Fibroblast of peridontal ligament (primary cell): ENCODE results near the gene PRR16.

ENCODE experiments used
- DNase-seq: peaks from one replicate; pipeline ENCODE4 v3.0.0-alpha.2; 2010; ENCODE audit errors: extremely low read depth

The PRR16 gene

DNA sequence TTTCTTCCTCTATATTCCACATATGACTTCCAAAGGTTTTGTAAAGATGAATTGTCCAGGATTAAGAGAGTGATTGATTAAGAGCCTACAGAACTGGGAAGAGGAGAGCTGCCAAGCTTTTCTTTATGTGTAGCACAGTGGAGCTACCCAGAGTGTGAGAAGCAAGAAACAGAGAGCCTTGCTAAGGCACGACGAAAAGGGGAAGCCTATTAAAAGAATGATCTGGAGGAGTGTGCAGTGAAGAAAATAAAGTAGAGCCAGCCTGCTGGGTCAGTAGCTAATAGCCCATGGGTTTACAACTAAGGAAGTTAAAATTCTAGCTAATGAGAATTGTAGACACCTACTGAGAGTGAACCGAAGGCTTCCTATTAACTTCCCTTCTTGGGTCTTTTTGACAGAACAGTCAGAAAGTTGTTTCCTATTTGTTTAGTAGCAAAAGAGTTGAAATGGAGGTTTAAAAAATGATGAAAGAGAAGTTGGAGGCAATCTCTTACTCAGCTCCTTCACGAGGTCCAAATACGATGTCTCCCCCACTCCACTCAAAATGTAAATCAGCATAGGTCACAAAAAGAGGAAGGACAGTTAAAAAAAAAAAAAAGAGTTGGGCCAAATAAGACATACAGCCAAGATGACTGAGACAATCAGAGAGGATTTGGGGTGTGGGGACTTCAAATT is 957 bp upstream of the PRR16 start:
- DNase-seq: no peak

DNA sequence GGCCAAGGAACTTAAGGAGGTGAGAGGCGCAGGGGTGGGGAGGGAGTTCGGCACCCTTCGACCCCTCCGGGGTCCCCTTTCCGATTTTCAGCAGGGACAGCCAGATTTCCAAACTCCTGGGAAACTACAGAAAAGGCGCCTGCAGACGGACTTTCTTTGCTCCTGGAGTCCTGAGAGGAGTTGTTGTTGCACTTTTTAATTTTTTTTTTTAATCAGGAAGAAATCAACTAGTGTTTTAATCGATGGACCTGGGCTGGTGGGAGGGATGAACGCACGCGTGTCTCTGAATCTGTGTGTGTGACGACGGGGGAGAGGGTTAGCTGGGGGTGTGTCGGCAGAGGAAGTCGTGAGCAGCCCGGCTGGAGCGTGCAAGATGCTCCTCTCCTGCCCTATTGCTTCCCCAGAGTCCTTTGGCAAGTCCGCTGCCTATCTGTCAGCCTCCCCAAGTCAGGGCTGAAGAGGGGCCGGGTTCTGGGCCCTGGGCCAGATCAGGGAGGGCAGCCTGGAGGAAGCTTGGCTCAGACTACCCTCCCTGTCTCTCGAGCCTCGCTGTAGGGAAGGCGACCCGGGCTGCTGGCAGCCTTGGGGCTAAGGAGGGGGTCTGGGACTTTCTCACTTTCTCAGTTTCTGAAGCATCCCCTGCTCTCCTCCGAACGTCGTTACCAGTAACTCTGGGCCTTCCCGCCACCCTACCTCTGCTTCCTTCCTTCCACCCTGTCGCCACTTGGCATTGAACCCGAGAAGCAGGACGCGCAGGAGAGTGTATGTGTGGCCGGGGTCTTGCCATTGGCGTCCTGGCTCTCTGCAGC is 731 bp downstream of the PRR16 start:
- peak; percentile 56 for DNase-seq

DNA sequence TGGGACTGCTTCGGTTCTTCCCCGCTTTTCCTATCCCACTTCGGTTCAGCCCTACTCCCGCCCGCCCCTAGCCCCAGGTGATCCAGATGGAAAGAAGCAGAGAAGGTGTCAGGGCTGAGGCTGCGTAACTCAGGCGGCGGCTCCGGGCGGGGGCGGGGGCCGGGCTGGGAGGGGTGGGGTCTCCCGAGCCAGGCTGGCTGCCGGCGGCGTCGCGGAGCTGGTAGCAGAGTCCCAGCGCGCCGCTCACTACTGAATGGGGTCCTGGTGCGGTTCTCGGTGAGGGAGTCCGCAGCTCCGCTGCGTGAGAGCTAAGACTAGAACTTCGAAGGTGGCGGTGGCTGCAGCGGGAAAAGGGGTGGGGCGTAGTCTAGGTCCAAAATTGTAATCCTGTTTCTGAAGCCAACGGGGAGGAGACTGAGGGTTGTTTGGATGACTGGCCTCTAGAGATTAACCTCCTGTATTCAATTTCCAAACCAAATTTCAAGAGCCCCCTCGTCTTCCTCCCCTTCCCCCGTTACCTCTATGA is 1.4 kb downstream of the PRR16 start:
- peak; percentile 67 for DNase-seq

DNA sequence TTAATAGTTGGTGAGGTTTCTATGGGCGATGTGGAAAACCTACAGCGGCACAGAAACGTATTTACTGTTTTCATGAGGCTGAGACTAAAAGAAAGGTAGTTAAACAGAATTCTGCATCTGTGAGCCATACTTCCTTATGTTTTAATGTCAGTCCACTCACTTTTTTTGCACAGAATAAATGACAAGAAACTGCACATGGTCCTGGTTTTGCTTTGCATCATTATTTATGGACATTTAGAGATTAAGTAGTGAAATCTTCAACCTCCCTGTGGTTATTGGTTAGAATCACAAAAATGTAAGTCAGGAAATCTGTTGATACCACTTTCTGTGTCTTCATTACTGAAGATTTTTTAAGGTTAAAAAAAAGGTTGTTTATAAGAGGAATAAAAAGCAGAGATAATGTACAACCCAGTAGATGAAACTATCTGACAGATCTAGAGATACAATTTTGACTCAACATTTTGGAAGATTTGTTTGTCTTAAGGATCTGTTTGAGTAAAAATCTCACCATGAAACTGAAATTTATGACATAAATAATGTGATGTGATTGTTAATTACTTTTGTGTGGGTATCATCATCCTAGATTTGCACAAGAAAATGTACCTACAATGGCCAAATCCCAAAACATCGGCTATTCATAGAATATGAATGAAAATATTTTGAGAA is 2.4 kb downstream of the PRR16 start:
- DNase-seq: peak; percentile 31

DNA sequence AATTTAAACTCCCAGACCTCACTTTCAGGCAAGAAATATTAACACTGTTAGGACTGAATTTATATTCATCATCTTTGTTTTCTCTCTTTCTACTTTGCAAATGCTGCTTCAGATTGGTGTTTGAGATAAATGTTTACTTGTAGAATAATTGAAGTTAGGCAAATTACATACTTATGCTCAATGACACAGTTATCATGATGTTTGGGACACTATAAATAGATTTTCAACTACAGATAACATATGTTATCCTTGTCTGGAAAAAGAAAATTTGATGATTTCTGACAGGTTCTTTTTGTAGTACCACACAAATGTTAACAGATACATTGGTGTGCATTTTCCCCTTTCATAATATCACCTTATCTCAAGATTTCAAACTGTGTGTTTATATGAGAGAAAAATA is 7.9 kb downstream of the PRR16 start:
- DNase-seq: no peak

DNA sequence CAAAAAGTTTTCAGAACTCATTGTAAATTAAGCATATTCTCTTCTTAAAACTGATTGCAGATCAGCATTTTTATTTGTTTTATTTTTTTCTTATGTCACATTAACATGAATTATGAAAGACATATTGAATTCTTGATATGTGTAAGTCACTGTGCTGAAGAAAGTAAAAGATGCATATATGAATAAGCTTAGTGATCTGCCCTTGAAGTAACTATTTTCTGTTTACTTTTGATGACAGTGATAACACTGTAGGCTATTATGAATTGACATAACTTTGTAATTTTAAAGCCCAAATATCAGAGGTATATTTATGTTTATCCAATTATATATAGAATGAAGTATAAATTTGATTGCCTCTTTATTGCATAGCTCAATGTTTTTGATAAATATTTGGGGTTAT is 8.8 kb downstream of the PRR16 start:
- no peak for DNase-seq

DNA sequence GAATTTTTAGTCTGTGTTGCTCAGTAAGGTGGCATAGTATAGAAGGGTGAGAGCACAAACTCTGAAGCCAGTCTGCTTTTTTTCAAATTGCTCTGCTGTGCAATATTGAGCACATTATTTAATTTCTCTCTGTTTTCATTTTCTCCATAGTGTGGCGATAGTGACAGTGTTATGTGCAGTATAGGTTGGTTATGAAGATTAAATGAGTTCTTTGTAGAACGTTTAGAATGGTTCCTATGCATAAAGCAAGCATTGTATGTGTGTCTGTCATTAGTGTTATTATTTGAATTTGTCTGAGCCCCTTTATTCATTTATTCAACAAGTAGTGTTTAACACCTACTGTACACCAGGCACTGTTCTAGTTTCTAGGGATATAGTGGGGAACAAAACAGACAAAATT is 9.2 kb downstream of the PRR16 start:
- no peak for DNase-seq

DNA sequence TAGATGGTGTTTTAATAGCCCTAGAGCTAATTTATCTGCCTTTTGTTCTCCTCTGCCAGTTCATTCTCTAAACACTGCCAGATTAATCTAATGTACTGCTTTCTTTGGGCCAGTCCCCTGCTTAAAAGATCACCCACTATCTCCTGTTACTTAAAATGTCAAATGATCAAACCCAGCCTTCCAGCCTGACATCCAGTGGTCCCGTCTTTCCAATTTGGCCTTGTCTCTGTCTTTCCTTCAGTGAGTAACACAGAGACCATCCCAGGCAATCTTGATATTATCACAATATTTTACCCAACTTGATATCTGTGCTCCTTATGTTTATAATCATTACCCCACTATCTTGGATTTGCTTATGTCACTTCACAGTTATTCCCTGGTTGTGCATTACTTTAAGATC is 12.0 kb downstream of the PRR16 start:
- DNase-seq: no peak

DNA sequence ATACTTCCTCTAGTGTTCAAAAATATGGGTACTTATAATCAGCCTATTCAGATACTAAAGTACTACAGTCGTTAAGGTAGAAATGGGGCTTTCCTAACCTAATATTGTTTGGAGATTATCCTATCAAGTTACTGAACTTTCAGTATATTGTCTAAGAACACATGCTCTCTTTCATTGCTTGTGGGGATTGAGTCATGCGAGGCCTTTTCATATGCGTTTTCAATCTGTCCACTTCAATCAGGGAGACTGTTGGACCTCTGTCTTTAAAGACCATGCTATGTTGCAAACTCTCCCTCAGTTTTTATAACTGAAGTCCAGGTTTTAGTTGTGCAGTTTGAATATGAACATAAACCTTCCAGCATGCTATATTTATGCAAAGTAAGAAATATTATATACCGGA is 15.0 kb downstream of the PRR16 start:
- DNase-seq: peak; percentile 78

DNA sequence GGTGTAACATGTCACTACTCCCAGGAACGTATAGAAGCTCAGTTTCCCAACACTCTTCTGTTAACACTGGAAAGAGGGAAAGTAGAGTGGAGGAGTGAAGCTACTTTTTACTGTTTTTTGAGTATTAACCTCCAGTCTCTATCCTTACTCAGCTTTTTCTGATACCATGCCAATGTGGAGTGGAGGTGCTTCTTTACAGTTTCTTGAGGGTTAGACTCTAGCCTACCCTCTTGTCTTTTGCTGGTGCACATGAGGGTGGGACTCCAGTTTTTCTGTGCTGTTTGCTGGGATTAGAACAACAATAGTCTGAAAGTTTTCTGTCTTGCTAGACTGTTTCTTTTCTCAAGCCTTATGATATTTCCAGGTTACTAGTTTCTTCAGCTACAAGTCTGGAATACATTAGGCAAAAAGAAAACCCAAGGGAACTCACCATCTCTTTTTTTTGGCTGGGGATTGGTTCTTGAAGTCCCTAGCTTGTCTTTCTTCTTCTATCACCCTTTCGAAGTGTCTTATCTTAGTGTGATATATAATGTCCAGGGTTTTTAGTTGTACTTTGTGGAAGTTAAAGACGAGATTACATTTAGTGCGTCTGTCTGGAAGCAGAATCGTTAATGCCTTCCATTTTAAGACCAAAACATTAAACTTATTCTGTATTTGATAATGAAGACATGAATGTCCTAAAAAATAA is 35.9 kb downstream of the PRR16 start:
- DNase-seq: peak; percentile 32

DNA sequence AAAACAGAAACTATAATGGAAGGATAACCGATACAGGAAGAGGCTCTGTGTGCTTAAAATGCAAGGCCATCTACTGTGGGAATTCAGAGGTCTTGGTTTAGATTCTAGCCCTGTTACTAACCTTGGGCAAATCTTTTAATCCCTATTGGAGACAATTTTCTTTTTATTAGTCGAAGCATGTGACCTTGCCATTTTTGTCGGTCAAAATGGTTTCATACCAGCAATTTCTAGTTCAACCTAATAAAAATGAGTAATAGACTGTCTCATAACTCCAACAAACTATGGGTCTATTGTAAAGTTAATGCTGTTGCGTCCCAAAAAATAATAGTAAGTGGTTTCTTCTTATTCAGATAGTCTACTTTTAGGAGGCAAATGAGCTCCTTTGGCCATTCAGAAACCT is 38.4 kb downstream of the PRR16 start:
- no peak for DNase-seq

DNA sequence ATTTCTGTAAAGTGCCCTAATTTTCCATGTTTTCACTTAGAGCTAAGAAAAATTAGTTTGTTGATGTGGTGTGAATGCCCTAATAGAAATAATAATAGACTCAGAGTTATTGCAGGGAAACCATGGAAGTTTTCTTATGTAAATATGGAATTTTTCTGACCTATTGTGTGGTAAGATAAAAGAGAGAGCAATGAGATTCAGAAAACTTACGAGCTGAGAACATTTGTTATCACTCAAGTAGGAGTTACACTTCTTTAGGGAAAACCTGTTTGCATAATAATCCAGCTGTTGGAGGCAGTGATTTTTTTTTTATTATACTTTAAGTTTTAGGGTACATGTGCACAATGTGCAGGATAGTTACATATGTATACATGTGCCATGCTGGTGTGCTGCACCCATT is 39.2 kb downstream of the PRR16 start:
- no peak for DNase-seq

DNA sequence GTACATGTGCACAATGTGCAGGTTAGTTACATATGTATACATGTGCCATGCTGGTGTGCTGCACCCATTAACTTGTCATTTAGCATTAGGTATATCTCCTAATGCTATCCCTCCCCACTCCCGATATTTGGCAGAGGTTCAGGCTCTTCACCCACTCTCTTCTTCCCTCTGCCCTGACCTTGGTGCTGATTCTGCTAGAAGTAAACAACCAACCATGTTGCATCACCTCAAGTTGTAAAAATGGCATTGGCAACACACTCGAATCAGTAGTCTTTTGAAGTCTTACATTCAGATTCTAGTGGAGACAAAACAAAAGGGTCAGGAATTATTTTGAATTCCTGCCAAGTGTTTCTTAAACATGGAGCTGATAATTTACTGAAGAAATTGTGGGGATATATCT is 40.0 kb downstream of the PRR16 start:
- no peak for DNase-seq

DNA sequence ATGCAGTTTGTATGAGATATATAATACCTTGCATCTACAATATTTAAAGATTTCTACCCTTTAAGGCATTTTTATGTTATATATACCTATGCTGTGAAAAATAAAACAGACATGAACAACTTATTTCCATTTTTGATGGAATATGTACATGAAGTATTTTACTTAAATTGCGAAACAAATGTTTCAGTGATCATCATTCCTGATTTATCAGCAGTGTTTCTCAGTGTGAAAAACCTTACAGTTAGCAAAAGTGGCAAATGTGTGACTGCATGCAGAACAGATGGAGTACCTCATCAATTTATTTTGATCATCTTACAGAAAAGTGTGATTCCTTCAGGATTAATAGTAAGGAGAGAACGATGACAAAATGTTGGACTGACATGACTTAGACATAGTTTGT is 43.1 kb downstream of the PRR16 start:
- peak; percentile 35 for DNase-seq

DNA sequence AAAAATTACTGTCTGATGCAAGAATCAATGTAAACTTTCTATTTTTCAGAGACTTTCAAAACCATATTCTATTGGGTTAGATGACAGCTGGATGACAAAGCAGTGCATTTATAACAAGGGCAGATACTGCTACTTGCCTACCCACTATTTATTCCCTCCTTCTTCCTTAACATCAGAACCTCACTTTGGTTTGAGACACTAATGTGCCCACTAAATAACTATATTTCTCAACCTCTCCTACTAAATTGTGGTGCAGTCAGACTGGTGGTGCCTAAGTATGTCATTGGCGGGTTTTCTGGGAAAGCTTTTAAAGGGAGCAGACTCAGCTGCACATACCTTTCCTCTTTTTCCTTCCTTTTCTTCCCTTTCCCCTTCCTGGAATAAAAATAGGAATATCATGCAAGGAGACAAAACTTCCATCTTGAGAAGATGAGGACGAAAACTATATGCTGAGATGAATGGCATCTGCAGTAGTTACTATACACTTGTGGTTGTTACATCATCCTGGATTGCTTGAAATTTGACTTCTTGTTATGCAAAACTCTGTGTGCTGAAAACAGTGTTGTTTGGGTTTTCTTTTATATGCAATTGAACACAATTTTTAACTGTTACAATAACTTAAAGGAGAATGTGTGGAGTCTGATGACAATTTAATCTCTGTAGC is 43.8 kb downstream of the PRR16 start:
- DNase-seq: peak; percentile 72

DNA sequence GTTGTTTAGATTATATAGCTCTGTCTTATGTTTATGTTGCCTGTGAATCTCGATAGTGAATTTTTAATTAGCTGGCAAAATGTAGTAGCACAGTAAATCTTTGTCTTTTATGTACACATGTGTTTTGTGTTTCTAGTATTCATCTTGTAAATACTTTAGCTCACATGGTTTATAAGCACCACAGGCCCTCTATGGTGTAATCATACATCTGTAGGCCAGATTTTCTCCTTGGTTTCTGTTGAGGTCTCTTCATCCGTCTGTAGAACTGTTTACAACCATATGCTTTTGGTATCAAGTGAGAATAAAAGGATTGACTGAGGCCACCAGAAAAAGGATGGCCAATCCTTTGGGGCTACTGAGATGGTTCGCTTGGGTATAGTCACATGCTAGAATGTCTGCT is 45.0 kb downstream of the PRR16 start:
- DNase-seq: peak; percentile 70

DNA sequence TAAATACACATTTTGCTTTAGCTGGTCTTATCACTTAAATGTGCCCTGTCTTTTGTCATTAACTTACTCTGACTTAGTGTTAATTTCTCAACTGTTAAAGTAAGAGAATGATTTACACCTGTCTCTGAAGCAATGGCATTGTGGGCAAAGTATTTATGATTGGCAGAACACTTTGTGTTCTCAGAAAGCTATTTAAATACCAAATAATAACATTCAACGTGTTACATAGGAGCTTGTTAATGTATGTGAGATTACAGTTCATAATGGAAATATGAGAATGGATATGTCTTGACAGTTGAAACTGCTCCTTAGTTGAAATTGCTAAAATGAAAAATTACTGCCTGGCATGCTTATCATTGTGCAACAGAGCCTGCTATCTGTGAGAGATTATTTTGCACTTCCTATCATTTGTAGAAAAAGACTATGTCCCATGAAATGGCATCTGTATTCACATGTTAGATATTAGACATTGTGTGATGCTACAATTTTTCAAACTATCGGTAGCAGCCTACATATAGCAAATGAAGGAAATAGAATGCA is 46.1 kb downstream of the PRR16 start:
- DNase-seq: no peak

DNA sequence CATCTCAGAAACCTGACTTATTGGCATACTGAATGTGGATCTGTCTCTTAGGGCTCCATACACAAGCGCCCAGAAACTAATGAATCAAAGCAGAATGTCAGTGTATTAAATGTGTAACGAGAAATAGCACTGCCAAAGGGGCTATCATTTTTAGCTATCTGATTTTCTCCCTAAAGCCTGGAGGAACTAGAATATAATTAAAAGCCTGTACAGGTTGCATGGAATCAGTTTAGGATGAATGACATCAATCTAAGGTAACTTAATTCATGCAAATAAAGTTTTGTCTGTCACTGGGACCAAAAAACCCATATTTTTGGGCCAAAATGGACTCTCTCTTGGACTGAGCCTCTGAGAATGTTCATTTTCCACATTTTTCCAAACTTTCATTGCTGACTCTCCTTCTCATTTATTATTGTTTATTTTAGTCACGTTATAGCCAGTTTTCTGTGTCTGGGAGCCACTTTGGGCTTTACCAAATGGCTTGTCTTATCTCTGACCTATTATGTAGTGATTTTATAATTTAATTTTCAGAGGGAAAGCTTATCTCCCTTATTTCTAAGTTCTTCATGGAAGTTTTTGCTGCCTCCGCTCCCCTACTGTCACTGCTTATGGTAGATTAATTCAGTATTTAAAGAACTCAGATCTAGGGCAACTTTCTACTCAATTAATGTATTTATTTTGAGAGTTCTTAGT is 47.0 kb downstream of the PRR16 start:
- DNase-seq: no peak

DNA sequence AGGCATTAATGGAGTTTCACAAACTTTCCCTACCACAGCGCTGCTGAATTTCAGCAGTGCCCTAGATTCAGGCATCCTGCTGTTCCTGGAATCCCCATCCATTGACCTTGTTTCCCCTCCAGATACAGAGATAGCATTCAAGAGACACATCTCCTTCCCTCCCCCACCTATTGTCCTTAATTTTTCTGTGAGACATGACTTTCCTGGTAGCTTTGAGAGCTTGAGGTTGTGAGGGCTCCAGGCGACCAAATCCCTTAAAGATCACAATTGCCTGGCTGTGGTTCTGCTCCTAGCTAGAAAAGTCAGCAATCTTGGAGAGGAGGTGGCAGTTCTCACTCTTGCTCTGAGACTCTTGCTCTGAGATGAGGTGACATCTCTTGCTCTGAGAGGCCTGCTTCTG is 48.0 kb downstream of the PRR16 start:
- DNase-seq: no peak

DNA sequence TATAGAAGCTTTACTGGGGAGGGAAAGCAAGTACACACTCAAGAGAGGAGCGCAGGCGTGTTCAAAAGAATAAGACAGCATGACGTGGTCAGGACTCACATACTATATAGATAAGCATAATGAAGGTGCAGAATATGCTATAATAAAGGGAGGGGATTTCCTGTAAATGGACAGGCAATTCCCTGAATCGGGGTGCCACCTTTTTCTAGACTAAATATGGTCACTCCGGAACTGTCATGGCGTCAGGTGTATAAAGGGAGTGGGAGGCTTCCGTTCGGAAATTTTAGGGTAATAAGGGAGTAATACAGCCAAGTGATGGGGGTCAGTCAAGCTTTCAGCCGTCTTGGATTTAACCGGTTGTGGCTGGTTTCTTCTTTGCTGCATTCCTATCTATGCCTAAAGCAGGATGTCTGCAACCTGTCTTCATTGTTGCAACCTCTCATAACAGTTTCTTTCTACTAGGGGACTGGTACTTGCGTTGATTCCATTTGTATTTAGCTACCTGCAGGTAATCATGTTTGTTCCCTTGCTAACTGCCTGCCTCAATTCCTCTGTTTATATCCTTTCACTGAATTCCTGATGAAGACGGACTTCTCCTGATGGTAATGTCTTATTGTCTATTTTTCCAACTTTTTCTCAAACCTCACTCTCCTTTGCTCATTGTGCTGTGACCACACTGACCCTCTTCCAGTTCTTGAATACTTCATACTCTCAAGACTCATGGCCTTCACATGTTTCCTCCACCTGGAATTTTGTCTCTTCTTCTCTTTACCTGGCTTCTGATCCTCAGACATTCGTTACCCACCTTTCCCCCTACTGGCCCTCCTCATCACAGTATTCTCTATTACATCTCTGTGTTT is 48.9 kb downstream of the PRR16 start:
- DNase-seq: no peak
